Ureter (tissue), 1 donor: ENCODE measurements around the gene SEC22B. TPM values are rescaled to one million over a fixed set of nuclear protein-coding genes. Genes with fewer than 3 reads are reported as not detected.
"Not testable (repeated sequence)": the region's sequence is repeated elsewhere in the genome, so short reads cannot be mapped to it uniquely, and the experiment has no call there.

Experiments used
- DNase-seq: peaks from one replicate; pipeline ENCODE4 v3.0.0-alpha.2; 2020; ENCODE audit warnings: low spot score
- total RNA-seq: library from RNA; stranded (reverse); gene quantifications from one replicate; pipeline ENCODE4 v1.2.4, GENCODE V29; 2023
- donor health status: DM: yes; HTN: yes; CAD: no.

SEC22B gene
- total RNA-seq, 1 donor from 2014 or later, result 35.2 TPM

- not testable (repeated sequence) for DNase-seq
Measured at GRCh38 chr1:120116094-120116493, 60.2 kb downstream of the SEC22B start.

DNA sequence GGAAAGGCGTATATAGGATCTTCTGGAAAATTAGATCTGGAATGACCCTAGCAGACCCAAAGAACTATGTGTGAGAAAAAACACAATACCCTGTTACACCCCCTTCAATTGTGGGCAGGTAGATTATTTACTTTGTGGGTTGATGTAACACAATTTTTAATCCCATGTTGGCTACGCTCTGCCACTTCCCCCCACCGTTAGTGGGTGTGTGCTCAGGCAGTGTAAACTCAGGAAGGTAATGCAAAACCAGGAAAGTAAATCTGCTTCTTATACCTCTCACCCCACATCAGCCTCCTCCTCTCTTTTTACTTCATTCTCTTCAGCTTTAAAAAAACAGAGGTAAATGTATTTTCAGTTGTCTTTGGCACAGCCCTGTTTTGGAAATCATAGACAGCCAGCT lies 63.2 kb downstream of the SEC22B start:
- not testable (repeated sequence) for DNase-seq

DNA sequence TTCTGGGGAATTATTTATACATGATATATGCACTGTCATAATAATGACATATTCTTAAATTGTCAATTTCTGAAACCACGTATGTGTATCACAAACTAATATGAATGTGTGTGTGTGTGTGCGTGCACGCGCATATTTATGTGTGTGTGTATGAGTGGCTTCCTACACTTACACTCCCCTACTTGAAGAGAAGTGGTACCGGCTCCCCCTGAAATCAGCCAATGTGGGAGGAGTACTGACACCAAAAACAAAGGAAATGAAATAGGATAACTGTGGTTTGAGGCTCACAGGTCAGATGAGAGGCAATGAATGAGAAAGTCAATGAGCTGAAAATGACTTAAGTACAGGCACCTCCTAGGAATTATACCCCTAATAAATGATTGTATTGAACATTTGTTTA lies 64.1 kb downstream of the SEC22B start:
- DNase-seq, result not testable (repeated sequence)

- not testable (repeated sequence) for DNase-seq
Measured at GRCh38 chr1:120111771-120112170, 64.5 kb downstream of the SEC22B start.

DNA sequence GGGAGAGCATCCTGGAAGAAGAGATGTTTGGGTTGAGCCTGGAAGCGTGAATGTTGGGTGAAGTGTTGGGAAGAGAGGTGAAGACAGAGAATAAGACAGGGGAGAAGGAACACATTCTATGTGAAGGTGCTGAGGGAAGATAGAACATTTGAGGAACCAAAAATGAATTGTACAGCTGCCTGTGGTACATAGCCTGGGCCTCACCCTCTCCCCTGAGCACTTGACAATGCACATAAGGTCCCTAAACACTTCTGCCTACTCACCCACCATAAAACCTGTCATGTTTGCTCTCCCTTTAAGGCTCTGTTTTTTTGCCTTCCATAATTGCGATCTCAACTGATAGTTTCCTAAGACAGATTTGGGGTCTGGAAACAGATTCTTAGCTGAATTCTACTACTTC lies 65.3 kb downstream of the SEC22B start:
- DNase-seq, result not testable (repeated sequence)

- not testable (repeated sequence) for DNase-seq
Measured at GRCh38 chr1:120109656-120110055, 66.7 kb downstream of the SEC22B start.

- DNase-seq, result not testable (repeated sequence)
Measured at GRCh38 chr1:120109180-120109579, 67.1 kb downstream of the SEC22B start.

GRCh38 chr1:120105288-120105687 lies 71.0 kb downstream of the SEC22B start:
- DNase-seq, result not testable (repeated sequence)

- not testable (repeated sequence) for DNase-seq
Measured at GRCh38 chr1:120103768-120104167, 72.6 kb downstream of the SEC22B start.

DNA sequence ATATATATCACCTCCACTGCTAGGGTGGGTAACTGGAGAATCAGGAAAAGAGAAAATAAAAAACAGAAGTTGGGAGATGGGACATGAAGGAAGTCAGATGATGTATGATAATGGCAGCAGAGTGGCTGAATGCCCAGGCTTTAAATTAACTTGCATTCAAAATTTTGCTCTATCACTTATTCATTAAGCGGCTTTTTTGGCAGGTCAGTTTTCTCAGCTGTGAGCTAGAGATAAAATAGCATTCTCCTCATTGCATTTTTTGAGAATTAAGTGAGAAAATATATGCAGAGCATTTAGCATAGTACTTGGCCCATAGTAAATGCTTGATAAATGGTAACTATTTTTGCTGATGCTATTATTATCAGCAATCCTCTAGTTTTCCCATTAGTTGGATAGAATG lies 74.7 kb downstream of the SEC22B start:
- DNase-seq, result not testable (repeated sequence)

Other genes with a start within 250 kb of the SEC22B start
- 100 TPM for gene NOTCH2, start 106.9 kb downstream of the SEC22B start, total RNA-seq
- 12.7 TPM for gene NBPF8, start 238.5 kb upstream of the SEC22B start, total RNA-seq